Measurements from ENCODE around the gene COL4A2. TPM values are rescaled to one million over a fixed set of nuclear protein-coding genes. Genes with fewer than 3 reads are reported as not detected.
"Not testable (repeated sequence)": the region's sequence is repeated elsewhere in the genome, so short reads cannot be mapped to it uniquely, and the experiment has no call there.

The COL4A2 gene
- total RNA-seq, 4 donors from 2014 or later, result 56.6 to 139 (median 89.1) TPM

DNA sequence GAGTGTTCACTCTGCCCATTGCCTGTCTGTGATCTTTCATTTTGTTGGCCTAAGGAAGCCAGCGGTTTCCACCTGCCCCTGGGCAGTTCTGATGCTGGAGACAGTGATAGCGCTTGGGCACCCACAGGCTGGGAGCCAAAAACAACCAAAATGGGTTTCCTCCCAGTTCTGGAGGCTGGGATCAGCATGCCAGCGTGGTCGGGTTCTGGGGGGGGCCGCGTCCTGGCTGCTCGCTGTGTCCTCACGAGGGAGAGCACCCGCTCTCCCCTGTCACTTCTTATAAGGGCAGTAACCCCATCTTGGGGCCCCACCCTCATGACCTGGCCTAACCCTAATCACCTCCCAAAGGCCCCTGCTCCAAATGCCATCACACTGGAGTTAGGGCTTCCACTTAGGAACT lies 186.5 kb downstream of the COL4A2 start:
- Histone ChIP-seq H3K36me3 (peaks cover 0 to 56% (median 0%) of the 10 kb centered on the region in 3 donors), H3K27me3 (no peaks in the 10 kb centered on the region), H3K9me3 (no peaks in the 10 kb centered on the region), H3K27ac (no peak overlapping the region), H3K4me1 (no peaks in the 10 kb centered on the region), H3K4me3 (no peak overlapping the region)
- TF ChIP-seq, protein P1, sequence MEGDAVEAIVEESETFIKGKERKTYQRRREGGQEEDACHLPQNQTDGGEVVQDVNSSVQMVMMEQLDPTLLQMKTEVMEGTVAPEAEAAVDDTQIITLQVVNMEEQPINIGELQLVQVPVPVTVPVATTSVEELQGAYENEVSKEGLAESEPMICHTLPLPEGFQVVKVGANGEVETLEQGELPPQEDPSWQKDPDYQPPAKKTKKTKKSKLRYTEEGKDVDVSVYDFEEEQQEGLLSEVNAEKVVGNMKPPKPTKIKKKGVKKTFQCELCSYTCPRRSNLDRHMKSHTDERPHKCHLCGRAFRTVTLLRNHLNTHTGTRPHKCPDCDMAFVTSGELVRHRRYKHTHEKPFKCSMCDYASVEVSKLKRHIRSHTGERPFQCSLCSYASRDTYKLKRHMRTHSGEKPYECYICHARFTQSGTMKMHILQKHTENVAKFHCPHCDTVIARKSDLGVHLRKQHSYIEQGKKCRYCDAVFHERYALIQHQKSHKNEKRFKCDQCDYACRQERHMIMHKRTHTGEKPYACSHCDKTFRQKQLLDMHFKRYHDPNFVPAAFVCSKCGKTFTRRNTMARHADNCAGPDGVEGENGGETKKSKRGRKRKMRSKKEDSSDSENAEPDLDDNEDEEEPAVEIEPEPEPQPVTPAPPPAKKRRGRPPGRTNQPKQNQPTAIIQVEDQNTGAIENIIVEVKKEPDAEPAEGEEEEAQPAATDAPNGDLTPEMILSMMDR (IDR thresholded peaks at IDR 0.05), result no peak
- no peak for TF ChIP-seq POLR2A (IDR thresholded peaks at IDR 0.05)
- no peak for DNase-seq

DNA sequence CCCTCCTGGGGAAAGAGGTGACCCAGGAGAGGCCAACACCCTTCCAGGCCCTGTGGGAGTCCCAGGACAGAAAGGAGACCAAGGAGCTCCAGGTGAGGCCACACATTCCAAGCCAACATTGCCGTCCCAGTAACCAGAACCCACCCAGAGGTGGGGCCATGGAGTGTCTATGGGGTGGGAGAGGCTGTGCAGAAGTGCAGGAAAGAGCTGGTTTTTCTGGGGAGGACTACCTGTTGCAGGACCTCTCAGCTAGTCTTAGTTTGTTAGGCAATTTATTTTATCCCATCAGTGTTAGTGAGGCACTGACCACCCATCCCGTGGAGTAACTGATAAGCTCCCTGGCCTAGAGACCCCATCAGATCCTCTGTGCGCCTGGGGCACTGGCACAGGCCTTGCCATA lies 188.3 kb downstream of the COL4A2 start:
- peaks cover 0 to 50% (median 0%) of the 10 kb centered on the region in 3 donors for H3K36me3 ChIP-seq
- no peaks in the 10 kb centered on the region for H3K9me3 ChIP-seq
- no peak for DNase-seq
- no peak overlapping the region for H3K27ac ChIP-seq
- no peaks in the 10 kb centered on the region for H3K4me1 ChIP-seq
- H3K4me3 ChIP-seq, result no peak overlapping the region
- no peaks in the 10 kb centered on the region for H3K27me3 ChIP-seq
- no peak for TF ChIP-seq POLR2A (IDR thresholded peaks at IDR 0.05)
- TF ChIP-seq, protein P1 (IDR thresholded peaks at IDR 0.05), result no peak

DNA sequence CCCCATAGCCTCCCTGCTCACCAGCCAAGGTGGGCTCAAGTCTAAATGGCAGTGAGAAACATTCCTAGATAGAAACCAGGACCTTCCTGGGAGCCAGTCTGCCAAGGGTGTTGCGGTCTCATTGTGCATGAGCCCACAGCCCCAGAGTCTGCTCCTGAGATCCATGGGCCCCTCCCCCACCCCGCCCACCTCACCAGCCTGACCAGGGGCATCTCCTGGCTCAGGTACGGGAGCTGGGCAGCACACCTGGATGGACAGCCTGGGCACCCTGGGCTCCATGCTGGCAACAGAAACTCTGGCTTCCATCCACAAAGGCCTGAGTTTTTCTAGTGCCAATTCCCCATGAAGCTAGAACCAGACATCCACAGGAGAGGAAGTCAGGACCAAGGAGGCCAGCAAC lies 188.8 kb downstream of the COL4A2 start:
- no peaks in the 10 kb centered on the region for H3K9me3 ChIP-seq
- no peak overlapping the region for H3K27ac ChIP-seq
- H3K4me1 ChIP-seq, result no peaks in the 10 kb centered on the region
- no peak for TF ChIP-seq POLR2A (IDR thresholded peaks at IDR 0.05)
- TF ChIP-seq, protein P1 (IDR thresholded peaks at IDR 0.05), result no peak
- DNase-seq, result no peak
- H3K27me3 ChIP-seq, result no peaks in the 10 kb centered on the region
- H3K36me3 ChIP-seq, result peaks cover 0 to 47% (median 0%) of the 10 kb centered on the region in 3 donors
- H3K4me3 ChIP-seq, result no peak overlapping the region

DNA sequence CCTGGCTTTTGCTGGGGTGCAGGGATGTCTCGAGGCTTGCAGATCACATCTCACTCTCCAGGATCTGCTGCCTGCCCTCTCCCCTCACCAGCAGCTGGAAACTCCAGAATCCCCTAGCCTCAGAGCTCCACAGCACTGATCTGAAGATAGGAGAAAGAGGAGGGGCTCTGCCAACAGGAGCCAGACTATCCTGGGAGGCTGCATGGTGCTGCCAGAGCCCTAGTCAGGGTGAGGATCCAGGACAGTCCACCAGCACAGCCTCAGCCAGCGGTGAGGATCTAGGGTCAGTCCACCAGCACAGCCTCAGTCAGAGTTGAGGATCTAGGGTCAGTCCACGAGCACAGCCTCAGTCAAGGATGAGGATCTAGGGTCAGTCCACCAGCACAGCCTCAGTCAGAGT lies 189.2 kb downstream of the COL4A2 start:
- H3K4me1 ChIP-seq, result no peaks in the 10 kb centered on the region
- no peaks in the 10 kb centered on the region for H3K9me3 ChIP-seq
- TF ChIP-seq, protein P1 (IDR thresholded peaks at IDR 0.05), result no peak
- no peaks in the 10 kb centered on the region for H3K27me3 ChIP-seq
- no peak overlapping the region for H3K27ac ChIP-seq
- DNase-seq, result no peak
- H3K4me3 ChIP-seq, result no peak overlapping the region
- peaks cover 0 to 47% (median 0%) of the 10 kb centered on the region in 3 donors for H3K36me3 ChIP-seq

DNA sequence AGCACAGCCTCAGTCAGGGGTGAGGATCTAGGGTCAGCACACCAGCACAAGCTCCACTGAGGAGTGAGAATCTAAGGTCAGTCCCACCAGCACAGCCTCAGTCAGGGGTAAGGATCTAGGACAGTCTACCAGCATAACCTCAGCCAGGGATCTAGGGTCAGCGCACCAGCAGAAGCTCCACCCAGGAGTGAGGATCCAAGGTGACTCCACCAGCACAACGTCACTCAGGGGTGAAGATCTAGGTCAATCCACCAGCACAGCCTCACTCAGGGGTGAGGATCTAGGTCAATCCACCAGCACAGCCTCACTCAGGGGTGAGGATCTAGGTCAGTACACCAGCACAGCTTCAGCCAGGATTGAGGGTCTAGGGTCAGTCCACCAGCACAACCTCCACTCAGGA lies 189.9 kb downstream of the COL4A2 start:
- H3K4me3 ChIP-seq, result no peak overlapping the region
- H3K36me3 ChIP-seq, result peaks cover 0 to 47% (median 0%) of the 10 kb centered on the region in 3 donors
- TF ChIP-seq, protein P1 (IDR thresholded peaks at IDR 0.05), result no peak
- TF ChIP-seq POLR2A (IDR thresholded peaks at IDR 0.05), result no peak
- no peak overlapping the region for H3K27ac ChIP-seq
- no peaks in the 10 kb centered on the region for H3K9me3 ChIP-seq
- DNase-seq, result no peak
- H3K27me3 ChIP-seq, result no peaks in the 10 kb centered on the region
- no peaks in the 10 kb centered on the region for H3K4me1 ChIP-seq

DNA sequence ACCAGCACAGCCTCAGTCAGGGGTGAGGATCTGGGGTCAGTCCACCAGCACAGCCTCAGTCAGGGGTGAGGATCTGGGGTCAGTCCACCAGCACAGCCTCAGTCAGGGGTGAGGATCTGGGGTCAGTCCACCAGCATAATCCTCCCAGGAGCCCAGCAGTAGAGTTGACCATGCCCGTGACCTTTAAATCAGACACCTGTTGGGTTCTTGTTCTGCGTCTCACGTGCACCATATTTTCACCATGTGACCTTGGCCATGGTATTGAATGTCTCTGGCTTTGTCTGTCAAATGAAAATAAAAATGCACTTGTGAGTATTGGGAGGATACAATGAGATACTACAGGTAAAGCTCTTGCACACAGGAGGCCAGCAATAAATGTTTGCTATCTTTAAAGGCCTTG lies 190.8 kb downstream of the COL4A2 start:
- H3K27me3 ChIP-seq, H3K9me3 ChIP-seq, DNase-seq, H3K4me1 ChIP-seq, H3K27ac ChIP-seq, H3K4me3 ChIP-seq: not testable (repeated sequence)
- H3K36me3 ChIP-seq, result peaks cover 0 to 50% (median 0%) of the 10 kb centered on the region in 3 donors
